Neural cell (in vitro differentiated cells): ENCODE results near the gene C3orf38. TPM values are rescaled to one million over a fixed set of nuclear protein-coding genes. Genes with fewer than 3 reads are reported as not detected.

ENCODE experiments used
- H2AFZ ChIP-seq: fragments of 200-600, 300-800 bp; sonication (generic), shearing (Covaris generic); 2 replicates; pipeline ENCODE4 v1.6.0; 2014; ENCODE audit warnings: low read depth, mild to moderate bottlenecking, antibody characterized with exemption, low read length, moderate library complexity
- H3F3A ChIP-seq: fragments of 200-600 bp; shearing (Covaris generic); 2 replicates; pipeline ENCODE4 v1.6.1; 2016; ENCODE audit warnings: mild to moderate bottlenecking, moderate library complexity, mixed read lengths, antibody characterized with exemption, low read length; ENCODE audit not compliant: insufficient read depth, poor library complexity, severe bottlenecking
- H3K27ac ChIP-seq: fragments of 200-600, 300-800 bp; sonication (generic), shearing (Covaris generic); 2 replicates; pipeline ENCODE4 v1.5.1; 2014; ENCODE audit warnings: mild to moderate bottlenecking, low read length, moderate library complexity
- H3K27me3 ChIP-seq: fragments of 300-800, 200-600 bp; sonication (generic), shearing (Covaris generic); 2 replicates; pipeline ENCODE4 v1.6.0; 2014; ENCODE audit warnings: mild to moderate bottlenecking, low read depth, low read length, moderate library complexity; ENCODE audit not compliant: insufficient read depth
- H3K36me3 ChIP-seq: fragments of 300-800, 200-600 bp; sonication (generic), shearing (Covaris generic); 2 replicates; pipeline ENCODE4 v1.5.1; 2014; ENCODE audit warnings: mild to moderate bottlenecking, antibody characterized with exemption, low read length, moderate library complexity; ENCODE audit not compliant: insufficient read depth
- H3K4me2 ChIP-seq: fragments of 300-800, 200-600 bp; sonication (generic), shearing (Covaris generic); 2 replicates; pipeline ENCODE4 v1.6.0; 2014; ENCODE audit warnings: mild to moderate bottlenecking, low read length
- H3K4me3 ChIP-seq: fragments of 300-800, 200-600 bp; sonication (generic), shearing (Covaris generic); 2 replicates; pipeline ENCODE4 v1.5.1; 2014; ENCODE audit warnings: mild to moderate bottlenecking, low read length, moderate library complexity
- H3K79me2 ChIP-seq: fragments of 200-600 bp; shearing (Covaris generic); replicated peaks from 2 replicates; pipeline ENCODE4 v1.6.0; 2014; ENCODE audit warnings: mild to moderate bottlenecking, low read length, moderate library complexity; ENCODE audit not compliant: insufficient read depth
- H3K9ac ChIP-seq: fragments of 300-800, 200-600 bp; sonication (generic), shearing (Covaris generic); 2 replicates; pipeline ENCODE4 v1.6.1; 2016; ENCODE audit warnings: mild to moderate bottlenecking, low read length, mixed read lengths
- H3K9me2 ChIP-seq: fragments of 200-600 bp; shearing (Covaris generic); 2 replicates; pipeline ENCODE4 v1.6.1; 2016; ENCODE audit warnings: mild to moderate bottlenecking, low read length, mixed read lengths; ENCODE audit not compliant: insufficient read depth
- H3K9me3 ChIP-seq: fragments of 200-600, 300-800 bp; sonication (generic), shearing (Covaris generic); 2 replicates; pipeline ENCODE4 v1.6.1; 2016; ENCODE audit warnings: mild to moderate bottlenecking, mixed run types, low read length, moderate library complexity, mixed read lengths
- H4K20me1 ChIP-seq: fragments of 200-600 bp; shearing (Covaris generic); 2 replicates; pipeline ENCODE4 v1.6.1; 2016; ENCODE audit warnings: mild to moderate bottlenecking, mixed run types; ENCODE audit not compliant: insufficient read depth
- CTCF ChIP-seq: fragments of 450-650 bp; IDR thresholded peaks from 2 replicates; pipeline ENCODE4 v1.5.1; 2014; ENCODE audit warnings: antibody characterized with exemption, mild to moderate bottlenecking, moderate library complexity; ENCODE audit not compliant: poor library complexity, severe bottlenecking
- EP300 ChIP-seq: fragments of 450-650 bp; conservative IDR thresholded peaks from 2 replicates; pipeline ENCODE4 v1.6.1; 2014; ENCODE audit warnings: antibody characterized with exemption, mild to moderate bottlenecking, moderate library complexity; ENCODE audit not compliant: poor library complexity, severe bottlenecking
- EZH2 ChIP-seq: fragments of 200-600, 300-800 bp; shearing (Covaris generic), sonication (generic); IDR thresholded peaks from 2 replicates; pipeline ENCODE4 v1.6.1; 2014; ENCODE audit warnings: antibody characterized with exemption, low read length, borderline replicate concordance, mild to moderate bottlenecking; ENCODE audit not compliant: insufficient read depth, poor library complexity, severe bottlenecking
- MXI1 ChIP-seq: fragments of 450-650 bp; conservative IDR thresholded peaks from 2 replicates; pipeline ENCODE4 v1.6.1; 2014; ENCODE audit warnings: antibody characterized with exemption, mild to moderate bottlenecking; ENCODE audit not compliant: poor library complexity, severe bottlenecking
- POLR2AphosphoS5 ChIP-seq: IDR thresholded peaks from 2 replicates; pipeline ENCODE4 v1.6.1; 2012
- RAD21 ChIP-seq: fragments of 450-650 bp; conservative IDR thresholded peaks from 2 replicates; pipeline ENCODE4 v1.6.1; 2014; ENCODE audit warnings: antibody characterized with exemption, mild to moderate bottlenecking, moderate library complexity
- REST ChIP-seq: IDR thresholded peaks from 2 replicates; pipeline ENCODE4 v1.6.1; 2012; ENCODE audit warnings: borderline replicate concordance
- SMC3 ChIP-seq: fragments of 450-650 bp; conservative IDR thresholded peaks from 2 replicates; pipeline ENCODE4 v1.6.1; 2014; ENCODE audit warnings: antibody characterized with exemption, mild to moderate bottlenecking, moderate library complexity; ENCODE audit not compliant: poor library complexity
- TAF1 ChIP-seq: IDR thresholded peaks from 2 replicates; pipeline ENCODE4 v1.6.1; 2012; ENCODE audit warnings: low read depth
- polyA plus RNA-seq: library from polyadenylated mRNA; depleted of rRNA; stranded (reverse); fragments of >200 nt; gene quantifications from 2 replicates; pipeline ENCODE4 v1.2.3, GENCODE V29; 2014

The C3orf38 gene
- polyA plus RNA-seq, 1 donor from 2014 or later, result 34.2 TPM

GRCh38 chr3:88152841-88153240, 3.1 kb downstream of the C3orf38 start:
- Histone ChIP-seq H3K27me3 (no peaks in the 10 kb centered on the region), H2AFZ (no peak overlapping the region), H3K79me2 (peaks cover 86% of the 10 kb centered on the region), H3K9me2 (no peaks in the 10 kb centered on the region), H3K4me3 (peak overlapping the region; percentile 35), H4K20me1 (no peaks in the 10 kb centered on the region), H3K9me3 (no peaks in the 10 kb centered on the region), H3K9ac (no peak overlapping the region), H3K36me3 (peaks cover 9% of the 10 kb centered on the region), H3K27ac (no peak overlapping the region), H3K4me2 (no peak overlapping the region), H3F3A (peaks cover 3% of the 10 kb centered on the region)
- no peak for TF ChIP-seq CTCF
- no peak for TF ChIP-seq EP300
- TF ChIP-seq TAF1, result no peak
- TF ChIP-seq POLR2AphosphoS5, result no peak

- no peaks in the 10 kb centered on the region for H3K79me2 ChIP-seq
- no peaks in the 10 kb centered on the region for H3K36me3 ChIP-seq
- H3K4me3 ChIP-seq, result no peak overlapping the region
- H3K27ac ChIP-seq, result no peak overlapping the region
- no peak overlapping the region for H2AFZ ChIP-seq
- H3K27me3 ChIP-seq, result no peaks in the 10 kb centered on the region
- no peaks in the 10 kb centered on the region for H3F3A ChIP-seq
- no peaks in the 10 kb centered on the region for H3K9me2 ChIP-seq
- no peak overlapping the region for H3K9ac ChIP-seq
- no peaks in the 10 kb centered on the region for H4K20me1 ChIP-seq
- no peaks in the 10 kb centered on the region for H3K9me3 ChIP-seq
- TF ChIP-seq EP300 (no peak), CTCF (no peak)
- H3K4me2 ChIP-seq, result no peak overlapping the region
Observed at GRCh38 chr3:88166419-88166971, 16.7 kb downstream of the C3orf38 start.

- no peak overlapping the region for H3K9ac ChIP-seq
- H3F3A ChIP-seq, result no peaks in the 10 kb centered on the region
- no peaks in the 10 kb centered on the region for H3K36me3 ChIP-seq
- no peak overlapping the region for H3K4me2 ChIP-seq
- no peak overlapping the region for H3K4me3 ChIP-seq
- H3K79me2 ChIP-seq, result no peaks in the 10 kb centered on the region
- no peaks in the 10 kb centered on the region for H4K20me1 ChIP-seq
- H2AFZ ChIP-seq, result no peak overlapping the region
- no peaks in the 10 kb centered on the region for H3K27me3 ChIP-seq
- no peak for TF ChIP-seq TAF1
- TF ChIP-seq MXI1, result no peak
- no peak for TF ChIP-seq EZH2
- TF ChIP-seq RAD21, result no peak
- no peak for TF ChIP-seq REST
- no peak for TF ChIP-seq EP300
- no peak for TF ChIP-seq SMC3
- TF ChIP-seq POLR2AphosphoS5, result no peak
- no peaks in the 10 kb centered on the region for H3K9me2 ChIP-seq
- H3K9me3 ChIP-seq, result no peaks in the 10 kb centered on the region
- H3K27ac ChIP-seq, result no peak overlapping the region
Observed at GRCh38 chr3:88167173-88167572, 17.4 kb downstream of the C3orf38 start.
